ENCODE measurements around the gene MTA1.

The MTA1 gene

GRCh38 chr14:105498430-105499255 is 79.0 kb downstream of the MTA1 start:
- DNase-seq (ENCODE audit: low read depth, low spot score) = no peak
- H3K4me3 ChIP-seq (ENCODE audit: low read length) = no peak overlapping the region

DNA sequence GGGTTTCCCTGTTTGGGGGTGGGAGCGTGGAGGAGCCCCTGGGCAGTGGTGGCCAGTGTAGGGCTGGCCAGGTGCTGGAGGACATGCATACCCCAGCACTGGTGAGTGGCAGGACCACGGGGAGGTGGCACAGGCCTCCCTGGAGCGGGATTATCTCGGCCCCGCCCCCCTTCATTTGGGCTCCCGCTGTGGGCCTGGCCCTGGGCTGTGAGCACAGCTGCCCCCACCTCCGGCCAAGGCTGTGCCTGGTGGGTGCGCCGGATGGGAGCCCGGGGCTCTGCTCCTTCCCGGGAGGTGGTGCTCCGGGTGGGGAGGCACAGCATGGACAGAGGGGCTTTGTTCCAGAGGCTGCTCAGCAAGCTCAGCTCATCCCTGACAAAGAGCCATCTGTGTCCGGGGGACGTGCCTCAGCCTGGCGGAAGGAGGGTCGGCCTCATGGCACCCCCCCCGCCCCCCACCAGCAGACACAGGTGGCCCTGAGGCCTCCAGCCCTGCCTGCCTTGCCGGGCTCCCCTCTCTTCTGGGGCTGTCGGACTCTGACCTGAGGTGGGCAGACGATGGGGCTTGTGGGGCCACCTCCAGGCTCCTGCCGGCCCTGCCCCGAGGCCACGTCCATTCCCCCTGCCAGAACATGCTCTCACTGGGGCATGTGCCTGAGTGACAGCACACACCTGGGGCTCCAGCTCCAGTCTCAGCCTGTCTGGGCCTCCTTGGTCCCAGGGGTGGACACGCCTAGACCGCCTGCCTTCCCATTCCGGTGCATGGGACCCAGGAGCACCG is 79.8 kb downstream of the MTA1 start:
- DNase-seq (ENCODE audit: low read depth, low spot score) = no peak

DNA sequence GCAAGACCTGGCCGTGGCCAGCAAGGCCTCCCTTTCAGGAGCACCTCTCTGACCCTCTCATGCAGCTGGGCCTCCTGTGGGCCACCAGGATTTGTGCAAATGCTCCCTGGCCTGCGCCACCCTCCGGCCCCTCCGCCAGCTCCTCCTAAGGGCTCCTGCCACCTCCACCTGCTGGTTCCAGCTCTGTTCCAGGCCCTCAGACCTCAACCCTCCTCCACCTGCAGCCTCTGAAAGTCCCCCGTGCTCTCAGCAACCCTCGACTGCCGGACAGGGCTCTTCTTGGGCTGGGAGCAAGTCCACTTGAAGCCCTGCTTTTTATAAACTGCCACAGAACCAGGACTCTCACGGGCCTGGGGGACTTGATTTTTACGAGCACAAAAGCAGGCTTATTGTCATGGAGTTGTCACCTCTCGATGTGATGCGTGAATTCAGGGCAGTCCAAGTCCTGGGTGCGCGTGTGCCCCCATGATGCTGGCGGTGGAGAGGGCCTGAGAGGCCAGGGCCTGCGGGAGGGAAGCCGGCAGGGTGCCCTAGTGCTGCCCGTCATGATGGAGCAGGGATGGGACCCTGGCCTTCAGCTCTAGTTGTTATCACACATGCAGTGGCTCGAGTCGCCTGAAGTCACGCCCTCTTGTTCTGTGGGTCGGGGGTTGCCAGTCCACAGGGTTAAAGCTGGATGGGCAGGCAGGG is 80.6 kb downstream of the MTA1 start:
- no peak for DNase-seq (ENCODE audit: low read depth, low spot score)

More for the DNA sequence above, 79.8 kb downstream of the MTA1 start:
- H3K4me3 ChIP-seq (ENCODE audit: low read length) = no peak overlapping the region

GRCh38 chr14:105500726-105501101 is 81.1 kb downstream of the MTA1 start:
- no peak for DNase-seq (ENCODE audit: low read depth, low spot score)
- no peak overlapping the region for H3K4me3 ChIP-seq (ENCODE audit: low read length)

More for the DNA sequence above, 80.6 kb downstream of the MTA1 start:
- no peak overlapping the region for H3K4me3 ChIP-seq (ENCODE audit: low read length)

DNA sequence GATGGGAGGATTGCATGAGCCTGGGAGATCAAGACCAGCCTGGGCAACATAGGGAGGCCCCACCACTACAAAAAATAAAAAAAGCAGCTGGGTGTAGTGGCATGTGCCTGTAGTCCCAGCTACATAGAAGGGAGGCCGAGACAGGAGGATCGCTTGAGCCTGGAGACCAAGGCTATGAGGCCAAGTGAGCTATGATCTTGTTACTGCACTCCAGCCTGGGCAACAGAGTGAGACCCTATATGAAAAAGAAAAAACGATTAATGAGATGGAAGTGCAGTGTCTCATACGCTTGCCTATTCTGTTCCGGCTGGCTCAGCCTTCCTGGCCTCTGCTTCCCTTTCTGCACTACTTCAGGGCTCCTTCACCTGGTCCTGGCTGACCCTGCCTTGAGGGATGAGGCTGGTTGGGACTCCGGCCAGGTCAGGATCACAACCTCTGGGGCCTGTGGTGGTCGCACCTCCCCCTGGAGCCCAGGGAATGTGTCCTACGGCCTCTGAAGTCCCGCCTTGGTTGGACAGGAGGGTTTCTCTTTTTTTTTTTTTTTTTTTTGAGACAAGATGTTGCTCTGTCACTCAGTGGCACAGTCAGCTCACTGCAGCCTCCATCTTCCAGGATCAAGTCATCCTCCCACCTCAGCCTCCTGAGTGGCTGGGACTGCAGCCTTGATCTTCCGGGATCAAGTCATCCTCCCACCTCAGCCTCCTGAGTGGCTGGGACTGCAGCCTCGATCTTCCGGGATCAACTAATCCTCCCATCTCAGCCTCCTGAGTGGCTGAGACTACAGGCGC is 82.1 kb downstream of the MTA1 start:
- DNase-seq (ENCODE audit: low read depth, low spot score) = no peak
- no peak overlapping the region for H3K4me3 ChIP-seq (ENCODE audit: low read length)

GRCh38 chr14:105502446-105503295 is 83.0 kb downstream of the MTA1 start:
- H3K4me3 ChIP-seq (ENCODE audit: low read length) = no peak overlapping the region
- no peak for DNase-seq (ENCODE audit: low read depth, low spot score)

GRCh38 chr14:105503296-105503640 is 83.6 kb downstream of the MTA1 start:
- H3K4me3 ChIP-seq (ENCODE audit: low read length) = no peak overlapping the region
- no peak for DNase-seq (ENCODE audit: low read depth, low spot score)

DNA sequence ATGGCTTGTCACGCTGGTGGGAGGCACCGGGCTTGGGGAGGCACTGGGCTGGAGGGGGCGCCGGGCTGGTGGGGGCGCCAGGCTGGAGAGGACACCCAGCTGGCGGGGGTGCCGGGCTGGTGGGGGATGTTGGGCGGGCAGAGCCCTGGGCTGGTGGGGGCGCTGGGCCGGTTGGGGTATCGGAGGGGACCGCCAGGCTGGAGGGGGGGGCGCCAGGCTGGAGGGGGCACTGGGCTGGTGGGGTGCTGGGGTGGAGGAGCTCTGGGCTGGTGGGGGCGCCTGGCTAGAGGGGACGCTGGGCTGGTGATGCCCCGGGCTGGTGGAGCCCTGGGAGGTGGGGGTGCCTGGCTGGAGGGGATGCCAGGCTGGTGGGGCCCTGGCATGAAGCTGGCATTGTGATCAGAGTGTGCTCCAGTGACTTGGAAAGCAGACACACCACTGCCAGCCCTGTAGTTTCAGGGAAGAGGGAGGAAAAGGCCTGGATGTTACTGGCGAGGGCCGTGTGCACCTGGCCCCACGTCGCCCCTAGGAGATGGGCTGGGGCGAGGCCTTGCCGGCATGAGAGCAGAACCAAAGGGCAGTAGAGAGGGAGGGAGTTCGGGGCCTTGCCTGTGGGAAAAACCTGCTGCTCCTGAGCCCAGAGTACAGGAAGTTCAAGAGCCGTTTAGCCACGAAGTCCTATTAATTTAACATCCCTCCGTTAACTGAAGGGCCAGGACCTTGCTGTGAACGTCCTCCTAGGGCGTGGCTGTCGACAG is 84.5 kb downstream of the MTA1 start:
- no peak overlapping the region for H3K4me3 ChIP-seq (ENCODE audit: low read length)
- no peak for DNase-seq (ENCODE audit: low read depth, low spot score)

GRCh38 chr14:105505101-105505500 is 85.5 kb downstream of the MTA1 start:
- no peak for DNase-seq (ENCODE audit: low read depth, low spot score)
- no peak overlapping the region for H3K4me3 ChIP-seq (ENCODE audit: low read length)

GRCh38 chr14:105507247-105507646 is 87.6 kb downstream of the MTA1 start:
- H3K4me3 ChIP-seq (ENCODE audit: low read length) = no peak overlapping the region

GRCh38 chr14:105508069-105508468 is 88.4 kb downstream of the MTA1 start:
- no peak for DNase-seq (ENCODE audit: low read depth, low spot score)
- H3K4me3 ChIP-seq (ENCODE audit: low read length) = no peak overlapping the region

More at GRCh38 chr14:105507247-105507646, 87.6 kb downstream of the MTA1 start:
- no peak for DNase-seq (ENCODE audit: low read depth, low spot score)

- no peak for DNase-seq (ENCODE audit: low read depth, low spot score)
- no peak overlapping the region for H3K4me3 ChIP-seq (ENCODE audit: low read length)
Measured at GRCh38 chr14:105508601-105509000, 89.0 kb downstream of the MTA1 start.

DNA sequence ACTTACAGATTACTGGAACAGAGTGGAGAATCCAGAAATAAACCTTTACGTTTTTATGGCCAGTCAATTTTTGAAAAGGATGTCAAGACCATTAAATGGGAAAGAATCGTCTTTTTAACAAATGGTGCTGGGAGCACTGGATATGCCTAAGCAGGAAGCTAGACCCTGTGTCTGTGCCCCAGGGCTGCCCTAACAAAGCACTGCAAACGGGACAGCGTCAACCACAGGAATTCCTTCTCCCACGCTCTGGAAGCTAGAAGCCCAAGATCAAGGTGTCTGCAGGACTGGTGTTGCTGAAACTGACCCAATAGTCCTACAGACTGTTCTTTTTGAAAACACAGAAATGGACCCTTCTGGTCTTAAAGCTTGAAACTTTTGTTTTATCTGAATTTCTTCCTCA is 97.5 kb downstream of the MTA1 start:
- no peak overlapping the region for H3K4me3 ChIP-seq (ENCODE audit: low read length)
- no peak for DNase-seq (ENCODE audit: low read depth, low spot score)

GRCh38 chr14:105519946-105520698 is 100.5 kb downstream of the MTA1 start:
- no peak overlapping the region for H3K4me3 ChIP-seq (ENCODE audit: low read length)
- DNase-seq (ENCODE audit: low read depth, low spot score) = no peak
